Neuronal stem cell (in vitro differentiated cells): ENCODE measurements around the gene FHIT.

ENCODE experiments used
- DNase-seq: peaks from one replicate; pipeline ENCODE4 v3.0.0-alpha.2; 2013; ENCODE audit warnings: low spot score
- H2AFZ ChIP-seq: one replicate; pipeline ENCODE4 v1.6.1; 2013; ENCODE audit warnings: mild to moderate bottlenecking, low read length, inconsistent platforms
- H2AK5ac ChIP-seq: 2 replicates; pipeline ENCODE4 v1.6.1; 2013; ENCODE audit warnings: low read depth, mild to moderate bottlenecking, inconsistent platforms, low read length, moderate library complexity, mixed read lengths
- H2BK120ac ChIP-seq: 2 replicates; pipeline ENCODE4 v1.6.1; 2013; ENCODE audit warnings: low read depth, mild to moderate bottlenecking, inconsistent platforms, low read length, moderate library complexity, mixed read lengths
- H2BK12ac ChIP-seq: one replicate; pipeline ENCODE4 v1.6.1; 2013; ENCODE audit warnings: low read length, inconsistent platforms
- H2BK15ac ChIP-seq: 2 replicates; pipeline ENCODE4 v1.6.1; 2013; ENCODE audit warnings: mild to moderate bottlenecking, low read length, inconsistent platforms, mixed read lengths
- H2BK5ac ChIP-seq: one replicate; pipeline ENCODE4 v1.6.1; 2013; ENCODE audit warnings: inconsistent platforms, mild to moderate bottlenecking, low read length, moderate library complexity
- H3K14ac ChIP-seq: one replicate; pipeline ENCODE4 v1.6.1; 2013; ENCODE audit warnings: low read length, inconsistent platforms
- H3K18ac ChIP-seq: 2 replicates; pipeline ENCODE4 v1.6.1; 2013; ENCODE audit warnings: low read length, inconsistent platforms
- H3K23ac ChIP-seq: 2 replicates; pipeline ENCODE4 v1.6.1; 2013; ENCODE audit warnings: low read depth, mild to moderate bottlenecking, mixed read lengths, low read length, inconsistent platforms; ENCODE audit not compliant: poor library complexity
- H3K27ac ChIP-seq: replicated peaks from 3 replicates; pipeline ENCODE4 v1.5.1; 2013; ENCODE audit warnings: low read length, inconsistent platforms
- H3K27me3 ChIP-seq, 3 experiments: 2 replicates each; pipeline ENCODE4 v1.6.1; 2013; ENCODE audit warnings: low read length in 3 of 3, mild to moderate bottlenecking in 2 of 3, inconsistent platforms in 1 of 3, low read depth in 1 of 3, mixed read lengths in 1 of 3, moderate library complexity in 1 of 3; ENCODE audit not compliant: control insufficient read depth in 3 of 3, insufficient read depth in 3 of 3
- H3K36me3 ChIP-seq, 2 donors: replicated peaks in 1 of 2; 2 replicates each; pipeline ENCODE4 v1.6.1; 2013; ENCODE audit warnings: low read length in 2 of 2; ENCODE audit not compliant: control insufficient read depth in 2 of 2, insufficient read depth in 2 of 2
- H3K4ac ChIP-seq: 2 replicates; pipeline ENCODE4 v1.6.1; 2013; ENCODE audit warnings: inconsistent platforms, mild to moderate bottlenecking, low read length, moderate library complexity
- H3K4me1 ChIP-seq, 2 donors: 1 replicate in 1 of 2; 2 replicates in 1 of 2; pipeline ENCODE4 v1.6.1; 2013; ENCODE audit warnings: low read length in 2 of 2, low read depth in 1 of 2; ENCODE audit not compliant: control insufficient read depth in 2 of 2, insufficient read depth in 1 of 2
- H3K4me2 ChIP-seq: one replicate; pipeline ENCODE4 v1.6.1; 2013; ENCODE audit warnings: mild to moderate bottlenecking, low read length, inconsistent platforms; ENCODE audit not compliant: insufficient read depth, poor library complexity, severe bottlenecking
- H3K4me3 ChIP-seq, 2 donors: 2 replicates each; pipeline ENCODE4 v1.5.1; 2013; ENCODE audit warnings: low read length in 2 of 2, mild to moderate bottlenecking in 2 of 2, inconsistent platforms in 1 of 2, moderate library complexity in 1 of 2
- H3K79me1 ChIP-seq: one replicate; pipeline ENCODE4 v1.6.1; 2013; ENCODE audit warnings: low read depth, mild to moderate bottlenecking, inconsistent platforms, low read length, moderate library complexity
- H3K9ac ChIP-seq: one replicate; pipeline ENCODE4 v1.6.1; 2013; ENCODE audit warnings: mild to moderate bottlenecking, low read depth, low read length, inconsistent platforms; ENCODE audit not compliant: poor library complexity
- H3K9me3 ChIP-seq, 2 donors: replicated peaks in 1 of 2; 2 replicates each; pipeline versions ENCODE3 to v1.6.1; 2013; ENCODE audit warnings: low read length in 2 of 2, mild to moderate bottlenecking in 2 of 2, inconsistent platforms in 1 of 2, low read depth in 1 of 2, mixed read lengths in 1 of 2, moderate library complexity in 1 of 2; ENCODE audit not compliant: control insufficient read depth in 2 of 2, insufficient read depth in 1 of 2
- H4K8ac ChIP-seq: one replicate; pipeline ENCODE4 v1.6.1; 2013; ENCODE audit warnings: low read depth, mild to moderate bottlenecking, inconsistent platforms, low read length, moderate library complexity
- H4K91ac ChIP-seq: one replicate; pipeline ENCODE4 v1.6.1; 2013; ENCODE audit warnings: low read length, low read depth, mild to moderate bottlenecking, inconsistent platforms; ENCODE audit not compliant: poor library complexity
- WGBS, 2 donors: extraction: QIAGEN DNeasy Blood & Tissue Kit; methylation state at CpG; one replicate each; pipeline ENCODE4 v1.1.7; 2013; ENCODE audit warnings: missing lambda C conversion rate in 2 of 2, mixed read lengths in 1 of 2; ENCODE audit not compliant: insufficient read length in 2 of 2, insufficient replicate concordance in 1 of 2; ENCODE audit errors: extremely low coverage in 2 of 2; 5-methylcytosine and 5-hydroxymethylcytosine counted together

The FHIT gene

DNA sequence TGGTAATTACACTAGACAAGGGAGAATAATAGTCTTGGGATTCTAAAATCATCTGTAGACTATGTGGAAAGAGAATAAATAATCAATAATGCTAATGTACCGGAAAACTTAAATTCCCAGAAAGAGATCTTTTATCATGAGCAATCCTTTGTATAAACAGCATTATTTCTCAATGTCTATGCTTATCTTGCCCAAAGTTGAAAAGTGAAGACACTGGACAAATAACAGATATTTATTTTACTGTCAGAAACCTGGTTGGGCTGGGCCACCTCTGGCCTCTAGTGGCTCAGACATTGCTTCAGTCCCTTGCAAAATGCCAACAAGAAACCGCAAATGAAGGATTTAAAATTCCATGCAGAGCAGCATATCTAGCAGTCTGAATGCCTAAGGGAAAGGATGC lies 409.9 kb downstream of the FHIT start:
- no peak overlapping the region for H3K4me2 ChIP-seq
- no peak overlapping the region for H2AFZ ChIP-seq
- no peak overlapping the region for H3K23ac ChIP-seq
- no peaks in the 10 kb centered on the region for H3K79me1 ChIP-seq
- no peaks in the 10 kb centered on the region for H3K36me3 ChIP-seq
- H3K27me3 ChIP-seq = no peaks in the 10 kb centered on the region
- H3K27ac ChIP-seq = no peak overlapping the region
- no peak for DNase-seq
- no peak overlapping the region for H2BK12ac ChIP-seq
- H2AK5ac ChIP-seq = no peak overlapping the region
- WGBS, 2 donors = no CpG with 5 or more reads among the region's 2 CpGs
- no peak overlapping the region for H3K9ac ChIP-seq
- H3K4me3 ChIP-seq = no peak overlapping the region
- no peak overlapping the region for H3K4ac ChIP-seq
- no peak overlapping the region for H3K18ac ChIP-seq
- H4K91ac ChIP-seq = no peak overlapping the region
- H2BK15ac ChIP-seq = no peak overlapping the region
- no peak overlapping the region for H3K14ac ChIP-seq
- H3K4me1 ChIP-seq = no peaks in the 10 kb centered on the region
- H3K9me3 ChIP-seq = no peaks in the 10 kb centered on the region
- H2BK5ac ChIP-seq = no peak overlapping the region
- H4K8ac ChIP-seq = no peak overlapping the region
- H2BK120ac ChIP-seq = no peak overlapping the region

DNA sequence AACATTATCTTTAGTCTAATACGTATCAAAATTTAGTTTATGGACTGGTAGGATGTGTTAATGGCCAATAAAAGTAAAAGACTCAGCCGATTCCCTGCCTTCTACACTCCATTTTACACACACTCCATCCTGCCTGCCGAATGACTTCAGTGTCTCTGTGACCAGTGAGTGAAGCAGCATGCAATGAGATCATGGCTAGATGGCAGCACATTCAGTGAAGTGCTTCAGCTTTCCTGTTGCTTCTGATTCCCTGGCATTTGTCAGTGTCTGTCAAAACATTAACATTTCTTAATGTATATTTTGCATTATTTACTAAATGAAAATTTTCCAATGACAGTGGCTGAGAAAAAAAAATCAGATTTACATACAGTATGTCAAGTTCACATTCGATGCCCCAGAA lies 412.0 kb downstream of the FHIT start:
- no peaks in the 10 kb centered on the region for H3K9me3 ChIP-seq
- no CpG with 5 or more reads among the region's 4 CpGs for WGBS, 2 donors
- no peak overlapping the region for H3K14ac ChIP-seq
- H2AFZ ChIP-seq = no peak overlapping the region
- H3K4me2 ChIP-seq = no peak overlapping the region
- H3K27ac ChIP-seq = no peak overlapping the region
- H2BK12ac ChIP-seq = no peak overlapping the region
- no peak overlapping the region for H3K23ac ChIP-seq
- no peak overlapping the region for H2BK5ac ChIP-seq
- no peaks in the 10 kb centered on the region for H3K27me3 ChIP-seq
- H3K4me3 ChIP-seq = no peak overlapping the region
- no peak overlapping the region for H3K4ac ChIP-seq
- no peak overlapping the region for H4K8ac ChIP-seq
- H2BK15ac ChIP-seq = no peak overlapping the region
- H2BK120ac ChIP-seq = no peak overlapping the region
- DNase-seq = peak; percentile 1
- H3K79me1 ChIP-seq = no peaks in the 10 kb centered on the region
- H3K18ac ChIP-seq = no peak overlapping the region
- H3K9ac ChIP-seq = no peak overlapping the region
- no peaks in the 10 kb centered on the region for H3K4me1 ChIP-seq
- no peak overlapping the region for H2AK5ac ChIP-seq
- H4K91ac ChIP-seq = no peak overlapping the region
- no peaks in the 10 kb centered on the region for H3K36me3 ChIP-seq

DNA sequence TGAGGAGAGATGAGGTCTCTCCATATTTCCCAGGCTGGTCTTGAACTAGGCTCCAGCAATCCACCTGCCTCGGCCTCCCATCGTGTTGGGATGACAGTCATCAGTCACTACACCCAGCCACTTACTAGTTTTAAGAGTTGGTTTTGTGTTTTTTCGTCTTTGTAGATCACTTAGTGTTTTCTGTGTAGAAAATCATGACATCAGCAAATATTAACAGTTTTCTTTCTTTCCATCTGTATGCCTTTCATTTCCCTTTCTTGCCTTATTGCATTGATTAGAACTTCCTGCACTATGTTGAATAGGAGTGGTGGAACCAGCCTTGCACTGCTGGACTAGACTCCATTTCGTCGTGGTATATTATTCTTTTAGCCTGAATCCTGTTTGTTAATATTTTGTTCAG lies 415.5 kb downstream of the FHIT start:
- no peaks in the 10 kb centered on the region for H3K79me1 ChIP-seq
- H3K27me3 ChIP-seq = no peaks in the 10 kb centered on the region
- H3K18ac ChIP-seq = no peak overlapping the region
- H3K27ac ChIP-seq = no peak overlapping the region
- no peak overlapping the region for H2BK15ac ChIP-seq
- WGBS, 2 donors = no CpG with 5 or more reads among the region's 5 CpGs
- H3K4ac ChIP-seq = no peak overlapping the region
- no peak overlapping the region for H2BK5ac ChIP-seq
- no peak overlapping the region for H4K91ac ChIP-seq
- DNase-seq = no peak
- no peak overlapping the region for H3K23ac ChIP-seq
- H2BK120ac ChIP-seq = no peak overlapping the region
- no peak overlapping the region for H2AK5ac ChIP-seq
- no peaks in the 10 kb centered on the region for H3K9me3 ChIP-seq
- no peak overlapping the region for H2AFZ ChIP-seq
- H3K9ac ChIP-seq = no peak overlapping the region
- no peak overlapping the region for H3K4me2 ChIP-seq
- H3K36me3 ChIP-seq = no peaks in the 10 kb centered on the region
- no peak overlapping the region for H3K14ac ChIP-seq
- H4K8ac ChIP-seq = no peak overlapping the region
- no peak overlapping the region for H3K4me3 ChIP-seq
- H2BK12ac ChIP-seq = no peak overlapping the region
- no peaks in the 10 kb centered on the region for H3K4me1 ChIP-seq

DNA sequence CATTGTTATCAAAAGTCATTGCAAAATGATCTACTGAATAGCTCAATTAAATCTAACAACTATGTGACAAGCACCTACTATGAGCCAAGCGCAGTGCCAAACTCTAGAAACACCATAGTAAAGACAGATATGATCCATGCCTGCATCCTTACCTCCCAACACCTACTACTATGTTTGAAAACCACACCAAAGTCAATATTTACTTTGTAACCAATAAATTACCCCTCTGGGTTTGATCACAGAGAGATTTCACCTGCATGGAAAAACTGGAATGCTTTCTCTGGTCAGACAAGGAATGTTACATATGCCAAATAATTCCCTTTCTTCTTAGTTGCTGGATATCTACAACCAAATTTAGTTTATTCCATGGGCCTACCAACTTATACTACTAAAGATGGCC lies 422.2 kb downstream of the FHIT start:
- Histone ChIP-seq H2AK5ac (no peak overlapping the region), H3K79me1 (no peaks in the 10 kb centered on the region), H3K4me1 (no peaks in the 10 kb centered on the region), H3K9me3 (no peaks in the 10 kb centered on the region), H3K4me3 (no peak overlapping the region), H2BK12ac (no peak overlapping the region), H2AFZ (no peak overlapping the region), H3K36me3 (no peaks in the 10 kb centered on the region), H2BK120ac (no peak overlapping the region), H3K9ac (no peak overlapping the region), H3K23ac (no peak overlapping the region), H2BK5ac (no peak overlapping the region), H4K91ac (no peak overlapping the region), H4K8ac (no peak overlapping the region), H3K27me3 (no peaks in the 10 kb centered on the region), H3K4me2 (no peak overlapping the region), H3K18ac (no peak overlapping the region), H3K4ac (no peak overlapping the region), H3K27ac (no peak overlapping the region), H2BK15ac (no peak overlapping the region), H3K14ac (no peak overlapping the region)
- no CpG with 5 or more reads among the region's 1 CpG for WGBS, 2 donors
- no peak for DNase-seq
